Activated gamma-delta T cell (primary cell): ENCODE results near the gene SCN10A.

Source experiments
- DNase-seq: peaks from one replicate; lab custom pipeline; 2025; lab: John Stamatoyannopoulos, UW

Gene SCN10A

DNA sequence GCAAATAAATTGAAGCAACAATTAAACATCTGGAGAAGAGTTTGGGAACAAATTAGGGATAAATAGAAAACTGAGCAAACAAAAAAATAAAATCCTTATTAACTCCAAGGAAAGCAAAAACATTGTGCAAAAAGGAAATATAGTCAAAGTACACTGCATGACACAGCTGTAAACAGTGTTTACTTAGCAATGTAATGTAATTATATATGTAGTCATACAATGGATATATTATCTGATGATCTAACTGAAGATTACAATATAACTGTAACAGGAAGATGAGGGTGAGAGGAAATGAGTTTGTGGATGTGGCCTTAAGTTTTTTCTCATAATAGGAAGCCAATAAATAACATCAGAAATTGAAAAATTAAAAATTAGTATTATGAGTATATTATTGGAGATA is 42.5 kb downstream of the SCN10A start:
- no peak for DNase-seq

DNA sequence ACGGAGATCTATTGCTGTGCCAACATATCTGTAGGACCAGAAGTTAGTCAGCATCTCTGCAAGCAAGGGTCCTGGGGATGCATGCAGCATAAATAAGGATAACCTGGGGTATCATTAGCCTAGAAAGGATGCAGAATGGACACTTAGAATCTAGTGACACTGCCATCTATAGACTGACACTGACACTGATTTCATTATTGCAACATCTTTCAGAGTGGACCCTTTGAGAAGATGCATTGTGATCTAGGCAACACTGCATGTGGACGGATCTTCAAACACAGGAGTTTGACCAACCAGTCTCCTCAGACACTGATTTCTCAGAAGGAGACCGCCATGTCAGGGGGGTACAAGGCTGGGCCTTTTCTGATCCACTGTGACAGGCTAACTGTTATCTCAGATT is 52.4 kb downstream of the SCN10A start:
- DNase-seq = no peak

DNA sequence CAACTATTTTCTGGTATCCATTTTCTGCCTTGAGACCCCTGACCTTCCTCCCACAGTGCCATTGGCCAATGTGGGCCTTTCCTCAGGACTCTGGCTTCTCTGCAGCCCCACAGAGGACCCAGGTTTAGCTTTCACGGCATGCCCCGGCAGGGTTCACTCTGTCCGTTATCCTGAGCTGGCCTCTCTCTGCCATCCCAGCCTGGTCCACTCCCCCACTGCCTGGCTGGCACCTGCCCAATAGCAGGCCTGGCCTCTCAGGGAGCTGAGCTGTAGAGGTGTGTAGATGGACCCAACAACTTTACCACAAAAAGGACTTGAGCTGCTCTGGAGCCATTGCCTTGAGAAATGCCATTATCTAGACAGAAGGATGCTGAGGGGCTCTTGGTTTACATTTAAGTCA is 57.5 kb downstream of the SCN10A start:
- no peak for DNase-seq

DNA sequence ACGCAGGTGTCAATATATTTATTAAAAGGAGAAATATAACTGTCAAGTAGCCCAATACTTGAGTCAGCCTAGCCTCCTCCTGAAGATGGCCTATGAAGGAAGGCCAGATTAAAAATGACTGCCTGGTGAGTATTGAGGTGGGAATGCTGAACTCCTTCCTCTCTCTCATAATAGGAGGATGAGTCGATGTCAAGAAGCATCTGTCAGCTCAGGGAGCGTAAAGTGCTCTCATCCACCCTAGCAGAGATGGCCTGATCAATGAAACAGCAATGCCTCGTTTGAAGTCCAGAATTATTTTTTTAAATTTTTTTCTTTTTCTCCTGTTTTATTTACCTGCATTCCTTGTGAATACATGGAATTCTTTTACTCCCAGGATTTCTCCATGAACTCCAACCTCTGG is 58.3 kb downstream of the SCN10A start:
- no peak for DNase-seq

DNA sequence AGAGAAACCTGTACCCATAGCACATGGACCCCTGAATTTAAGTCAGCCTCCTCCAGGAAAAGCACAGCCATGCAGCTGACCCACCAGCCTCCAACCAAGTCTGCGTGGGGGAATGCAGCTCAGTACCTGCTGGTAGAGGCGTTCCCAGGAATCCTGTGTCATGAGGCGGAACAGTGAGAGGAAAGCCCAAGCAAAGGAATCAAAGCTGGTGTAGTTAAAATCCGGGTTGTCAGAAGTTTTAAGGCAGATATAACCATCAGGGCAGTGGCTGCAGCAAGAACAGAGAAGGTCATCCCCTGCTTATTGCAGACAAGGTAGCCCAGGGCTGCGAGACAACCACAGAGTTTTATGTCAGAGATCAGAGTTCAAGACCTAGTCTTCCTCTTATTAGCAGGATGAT is 59.1 kb downstream of the SCN10A start:
- no peak for DNase-seq

DNA sequence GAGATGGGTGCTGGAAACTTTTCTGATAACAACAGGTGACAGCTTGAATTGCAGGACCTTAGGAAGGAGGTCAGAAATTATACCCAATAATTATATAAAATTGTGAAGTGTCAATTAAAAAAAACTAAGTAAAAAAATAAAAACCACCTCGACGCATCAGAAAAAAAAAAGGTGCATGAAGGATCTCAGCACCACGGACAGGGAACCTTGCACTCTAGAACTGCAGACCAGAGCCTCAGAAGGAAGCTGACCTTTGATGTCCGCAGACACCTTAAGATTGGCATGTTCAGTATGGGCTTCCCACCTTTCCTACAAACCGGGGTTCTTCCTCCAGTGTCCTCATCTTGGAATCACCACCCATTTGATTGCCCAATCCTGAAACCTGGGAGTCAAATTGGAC is 60.9 kb downstream of the SCN10A start:
- no peak for DNase-seq

DNA sequence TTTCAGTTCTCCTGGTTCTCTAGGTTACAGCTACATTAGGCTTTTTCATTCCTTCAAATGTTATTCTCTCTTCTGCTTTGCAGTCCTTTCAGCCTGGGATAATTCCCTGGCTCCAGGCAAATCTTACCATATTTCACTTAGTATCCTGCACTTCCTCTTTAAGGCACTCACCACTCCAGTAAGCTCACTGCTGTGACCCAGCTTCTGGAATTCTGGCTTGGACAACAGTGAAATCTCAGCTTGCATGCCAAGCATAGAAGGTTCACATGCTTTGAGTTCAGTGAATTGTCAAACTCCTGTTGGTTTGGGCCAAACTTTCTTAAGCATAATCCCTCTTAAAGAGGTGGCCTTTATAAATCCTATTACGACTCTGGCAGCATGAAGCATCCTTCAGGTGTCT is 69.4 kb downstream of the SCN10A start:
- DNase-seq = no peak

DNA sequence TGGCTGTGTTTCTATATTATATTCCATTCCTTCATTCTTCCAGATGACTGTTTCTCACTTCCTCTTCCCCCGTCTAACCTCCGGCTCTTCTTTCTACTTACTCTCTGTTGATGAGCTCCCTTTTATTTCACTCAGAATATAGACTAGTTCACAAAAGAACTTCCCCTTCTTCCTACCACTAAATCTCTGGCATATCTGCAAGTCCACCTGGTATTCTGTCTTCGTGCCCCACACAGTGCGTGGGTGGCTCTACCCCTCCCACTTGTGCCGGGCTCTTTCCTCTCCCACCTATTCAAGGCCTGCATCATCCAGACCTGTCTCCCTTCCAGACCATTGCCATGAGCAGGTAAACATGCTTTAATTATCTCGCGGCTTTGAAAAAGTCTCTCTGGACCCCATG is 73.0 kb downstream of the SCN10A start:
- no peak for DNase-seq

DNA sequence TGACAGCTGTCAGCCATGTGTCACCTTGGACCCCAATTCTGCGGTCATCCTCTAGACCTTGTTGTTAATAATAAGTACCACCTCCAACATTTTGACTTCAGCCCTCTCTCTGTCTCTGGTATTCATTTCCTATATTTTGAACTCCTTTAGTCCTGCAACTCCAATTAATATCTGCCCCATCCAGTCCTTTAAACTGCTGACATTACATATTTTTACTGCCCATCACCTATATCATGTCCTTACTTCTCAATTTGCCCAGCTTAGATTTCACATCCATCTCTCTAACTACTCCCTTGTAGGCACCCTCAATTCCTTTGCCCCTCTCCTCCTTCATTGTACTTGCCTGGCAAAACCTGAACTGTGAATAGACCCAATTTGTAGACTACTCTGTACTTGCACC is 73.5 kb downstream of the SCN10A start:
- DNase-seq = no peak

DNA sequence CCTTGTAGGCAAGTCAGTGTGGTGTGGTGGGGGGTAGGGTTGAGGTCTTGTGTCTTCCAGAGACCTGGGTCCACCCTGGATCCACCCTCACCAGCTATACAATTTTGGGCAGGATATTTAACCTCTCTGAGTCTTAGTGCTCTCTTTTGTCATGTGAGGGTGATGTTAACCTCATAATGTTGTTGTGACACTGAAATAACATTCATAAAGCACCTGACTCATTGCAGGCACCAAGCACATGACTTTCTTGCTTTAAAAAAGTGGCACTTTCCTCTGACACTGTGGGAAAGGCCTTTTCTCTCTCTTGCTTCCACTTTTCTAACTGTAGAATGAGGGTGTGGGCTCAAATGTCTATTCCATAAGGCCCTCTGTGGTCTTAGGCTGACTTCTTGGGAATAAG is 75.5 kb downstream of the SCN10A start:
- no peak for DNase-seq

DNA sequence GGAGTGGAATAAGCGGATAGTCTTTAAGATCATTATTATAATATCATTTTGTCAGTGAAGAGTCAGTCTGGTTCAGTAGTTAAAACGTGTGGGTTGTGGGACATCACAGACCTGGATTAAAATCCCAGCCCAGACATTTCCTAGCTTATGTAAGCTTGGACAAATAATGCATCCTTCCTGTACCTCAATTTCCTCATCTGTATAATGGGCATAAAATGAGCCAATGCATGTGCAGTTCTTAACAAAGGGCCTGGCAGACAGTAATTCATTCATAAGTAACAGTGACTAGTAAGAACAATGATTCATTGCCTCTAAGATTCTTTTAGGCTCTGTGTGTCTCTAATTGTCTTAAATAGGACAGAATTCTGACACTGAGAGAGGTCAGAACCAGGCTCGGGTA is 76.1 kb downstream of the SCN10A start:
- DNase-seq = no peak

DNA sequence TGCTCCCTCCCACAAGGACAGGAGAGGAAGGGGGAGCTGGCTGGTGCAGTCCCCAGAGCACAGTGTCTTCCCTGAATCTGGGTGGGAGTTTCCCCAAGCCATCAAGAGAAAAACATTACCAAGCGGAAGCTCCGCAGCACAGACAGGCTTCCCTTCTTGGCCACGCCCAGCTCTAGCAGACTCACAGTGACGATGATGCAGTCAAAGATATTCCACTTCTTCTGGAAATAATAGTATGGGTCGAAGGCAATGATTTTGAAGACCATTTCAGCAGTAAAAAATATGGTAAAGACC is 76.7 kb downstream of the SCN10A start:
- no peak for DNase-seq

DNA sequence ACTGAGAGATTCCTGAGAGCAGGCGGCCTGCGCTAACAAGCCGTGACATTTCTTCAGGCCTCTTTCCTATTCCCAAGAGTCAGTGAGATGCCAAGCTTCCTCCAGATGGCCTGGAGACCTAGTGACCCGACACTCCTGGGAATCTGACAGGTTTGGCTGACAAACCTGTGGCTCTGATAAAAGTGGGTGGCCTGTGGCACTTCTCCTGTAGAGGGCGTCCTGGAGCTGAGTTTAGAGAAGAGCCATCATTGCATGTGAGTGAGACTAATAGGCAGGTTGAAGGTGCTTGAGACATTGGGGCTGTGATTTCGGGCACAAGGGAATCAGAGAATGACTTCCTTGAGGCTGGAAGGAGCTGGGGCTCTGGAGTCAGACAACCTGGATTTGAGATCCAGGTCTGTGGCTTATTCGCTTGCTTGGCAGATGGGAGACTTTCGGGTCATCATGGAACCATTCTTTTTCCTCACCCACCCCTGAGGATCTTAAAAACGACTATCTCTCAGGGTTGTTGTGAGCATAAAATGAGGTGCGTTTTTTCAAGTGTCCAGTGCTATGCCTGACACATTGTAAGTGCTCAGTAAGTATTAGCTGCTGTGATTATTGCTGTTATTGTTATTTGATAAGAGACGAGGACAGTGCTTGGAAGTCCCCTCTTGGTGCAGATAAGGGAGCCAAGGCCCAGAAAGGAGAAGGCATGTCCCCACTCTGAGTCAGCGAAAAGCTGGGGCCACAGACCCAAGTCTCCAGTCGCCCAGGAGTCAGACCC is 77.2 kb downstream of the SCN10A start:
- DNase-seq = no peak

DNA sequence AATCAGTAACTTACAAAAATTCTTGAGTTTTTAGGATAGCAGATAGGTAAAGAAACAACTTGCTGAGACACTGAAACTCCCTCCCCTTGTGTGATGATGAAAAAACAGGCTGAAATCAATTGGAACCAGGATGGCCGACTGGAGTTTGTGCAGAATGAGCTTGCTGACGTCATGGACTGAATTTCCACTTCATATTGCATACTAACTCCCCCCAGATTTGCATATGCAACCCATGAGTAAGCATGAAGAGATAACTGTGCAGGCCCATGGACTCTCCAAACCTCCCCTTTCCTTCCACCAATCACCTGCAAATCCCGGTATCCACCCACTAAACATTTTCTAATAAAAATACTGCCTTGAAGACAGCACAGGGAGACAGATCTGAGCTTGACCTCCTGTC is 84.5 kb downstream of the SCN10A start:
- DNase-seq = no peak

DNA sequence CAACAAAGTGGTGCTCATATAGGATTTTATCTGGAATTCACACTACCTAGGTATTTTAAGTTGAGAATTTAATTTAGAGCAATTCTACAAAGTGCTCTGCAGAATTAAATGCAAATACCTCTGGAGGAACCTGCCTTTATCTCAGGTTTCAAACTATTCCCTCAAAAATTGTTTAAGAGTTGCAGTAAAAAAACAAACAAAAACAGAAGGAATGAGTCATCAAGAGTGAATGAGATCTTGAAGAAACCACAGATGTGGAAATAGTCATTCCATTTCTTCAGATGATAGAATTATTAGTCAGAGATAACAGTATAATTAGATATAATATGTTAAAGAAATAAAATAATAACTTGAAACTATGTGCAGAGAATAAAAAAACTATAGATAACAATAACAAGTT is 85.7 kb downstream of the SCN10A start:
- no peak for DNase-seq

DNA sequence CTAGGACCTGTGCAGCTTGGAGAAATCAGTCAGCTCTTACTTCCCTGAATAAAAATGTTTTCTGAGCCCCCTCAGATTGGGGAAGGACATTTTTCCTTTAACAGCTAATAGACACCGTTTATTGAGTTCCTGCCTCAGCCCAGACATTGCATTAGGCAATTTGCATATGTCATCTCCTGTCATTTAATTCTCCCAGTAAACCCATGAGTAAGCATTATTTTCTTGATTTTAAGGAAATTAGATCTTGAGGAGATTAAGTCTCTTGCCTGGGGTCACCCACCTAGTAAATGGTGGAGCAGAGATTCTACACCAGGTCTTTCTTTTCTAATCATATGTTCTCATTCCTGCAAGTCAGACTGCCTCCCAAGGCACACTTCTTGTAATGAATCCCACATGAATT is 88.0 kb downstream of the SCN10A start:
- DNase-seq = no peak

DNA sequence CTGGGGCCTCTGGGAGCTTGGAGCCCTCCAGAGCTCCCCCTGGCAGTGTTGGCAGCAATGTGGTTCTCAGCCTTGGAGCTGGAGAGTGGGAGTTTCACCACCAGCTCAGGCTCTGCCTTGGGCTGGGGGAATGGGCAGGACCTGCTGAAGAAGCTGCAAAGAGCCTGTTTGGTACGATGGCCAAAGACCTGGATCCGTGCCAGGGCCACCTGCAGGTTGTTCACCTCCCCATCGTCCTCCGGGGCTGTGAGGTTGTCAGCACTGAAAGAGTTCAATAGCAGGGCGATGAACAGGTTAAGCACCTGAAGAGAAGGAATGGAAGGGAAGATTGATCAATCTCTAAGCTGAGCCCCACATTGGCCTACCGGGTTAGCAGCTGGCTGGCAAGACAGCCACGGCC is 89.3 kb downstream of the SCN10A start:
- DNase-seq = no peak

DNA sequence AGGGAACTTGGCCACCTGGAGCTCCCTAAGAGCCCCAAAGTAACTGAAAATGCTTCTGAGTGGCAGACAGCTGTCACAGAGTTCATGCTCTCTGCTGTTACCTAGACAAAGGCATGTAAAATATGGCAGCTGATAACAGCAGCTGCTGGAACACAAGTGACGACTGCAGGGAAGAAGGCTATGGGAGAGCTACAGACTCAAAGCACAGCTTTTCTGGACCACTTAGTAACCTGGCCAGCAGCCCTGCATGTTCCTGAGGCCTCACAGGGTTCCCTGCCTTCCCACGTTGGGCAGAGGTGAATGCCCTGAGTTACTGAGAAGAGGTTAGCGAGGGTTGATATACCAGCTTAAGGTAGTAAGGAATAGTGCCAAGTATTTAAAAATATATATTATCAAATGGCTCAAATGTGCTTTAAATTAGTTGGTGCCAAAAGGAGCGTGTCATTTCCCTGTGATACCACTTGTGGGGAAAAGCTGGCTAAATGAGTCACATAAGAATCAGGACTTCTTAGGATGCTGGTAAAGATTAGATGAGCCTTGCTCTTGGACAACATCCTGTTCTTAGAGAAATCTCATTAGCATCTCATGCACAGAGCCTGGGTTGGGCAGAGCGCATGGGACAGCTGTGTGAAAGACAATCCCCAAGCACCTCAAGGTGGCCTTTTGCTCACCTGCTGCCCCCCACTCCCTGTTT is 90.1 kb downstream of the SCN10A start:
- no peak for DNase-seq

DNA sequence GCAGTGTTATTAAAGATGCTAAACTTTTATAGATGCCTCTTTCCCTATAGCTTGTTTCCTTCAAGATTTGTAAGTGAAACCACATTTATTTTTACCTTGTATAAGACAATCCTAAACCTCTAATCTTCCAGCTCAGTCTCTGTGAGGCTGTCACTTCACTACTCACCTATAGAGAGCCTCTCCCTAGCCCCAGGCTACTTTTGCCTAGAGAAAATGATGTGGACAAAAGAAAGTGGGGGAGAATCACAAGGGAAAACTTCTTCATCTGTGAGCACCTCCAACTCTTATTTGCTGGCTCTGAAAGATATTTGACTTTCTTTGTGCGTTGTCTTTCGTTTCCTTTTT is 91.7 kb downstream of the SCN10A start:
- no peak for DNase-seq

DNA sequence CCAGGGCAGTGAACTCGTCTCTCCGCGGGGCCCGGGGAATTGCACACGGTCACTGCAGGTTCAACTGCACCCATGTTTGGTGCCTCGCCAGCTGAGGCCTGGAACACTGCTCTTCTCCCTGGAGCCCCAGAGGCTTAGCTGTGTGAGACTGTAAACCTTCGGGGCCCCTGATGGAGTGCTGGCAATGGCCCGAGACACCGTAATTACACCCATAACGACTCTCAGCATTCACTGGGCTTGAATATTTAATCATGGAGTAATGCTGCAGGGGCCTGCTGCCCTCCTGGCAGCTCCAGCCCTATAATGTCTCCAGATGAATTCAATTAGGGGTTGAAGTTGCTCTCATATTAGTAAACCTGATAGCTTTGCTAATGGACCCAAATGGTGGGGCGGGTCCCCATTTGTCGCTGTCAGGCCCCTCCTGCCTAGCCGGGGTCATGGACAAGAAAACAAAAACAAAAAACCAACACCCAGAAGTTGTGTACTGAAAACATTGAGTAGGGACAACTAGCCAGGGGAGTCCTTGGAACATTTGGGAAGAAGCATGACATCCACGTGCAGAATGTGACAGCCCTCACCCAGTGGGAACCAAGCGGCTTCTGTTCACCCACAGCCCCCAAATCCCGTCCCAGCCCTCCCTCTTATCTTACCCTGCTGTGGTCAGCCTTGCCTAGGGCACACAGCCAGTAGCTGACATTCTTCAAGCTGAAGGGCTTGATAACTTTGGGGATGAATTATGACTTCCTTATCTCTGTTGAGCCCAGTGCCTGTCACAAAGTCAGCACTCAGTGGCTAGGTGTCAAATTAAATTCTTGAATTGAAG is 92.2 kb downstream of the SCN10A start:
- DNase-seq = no peak

DNA sequence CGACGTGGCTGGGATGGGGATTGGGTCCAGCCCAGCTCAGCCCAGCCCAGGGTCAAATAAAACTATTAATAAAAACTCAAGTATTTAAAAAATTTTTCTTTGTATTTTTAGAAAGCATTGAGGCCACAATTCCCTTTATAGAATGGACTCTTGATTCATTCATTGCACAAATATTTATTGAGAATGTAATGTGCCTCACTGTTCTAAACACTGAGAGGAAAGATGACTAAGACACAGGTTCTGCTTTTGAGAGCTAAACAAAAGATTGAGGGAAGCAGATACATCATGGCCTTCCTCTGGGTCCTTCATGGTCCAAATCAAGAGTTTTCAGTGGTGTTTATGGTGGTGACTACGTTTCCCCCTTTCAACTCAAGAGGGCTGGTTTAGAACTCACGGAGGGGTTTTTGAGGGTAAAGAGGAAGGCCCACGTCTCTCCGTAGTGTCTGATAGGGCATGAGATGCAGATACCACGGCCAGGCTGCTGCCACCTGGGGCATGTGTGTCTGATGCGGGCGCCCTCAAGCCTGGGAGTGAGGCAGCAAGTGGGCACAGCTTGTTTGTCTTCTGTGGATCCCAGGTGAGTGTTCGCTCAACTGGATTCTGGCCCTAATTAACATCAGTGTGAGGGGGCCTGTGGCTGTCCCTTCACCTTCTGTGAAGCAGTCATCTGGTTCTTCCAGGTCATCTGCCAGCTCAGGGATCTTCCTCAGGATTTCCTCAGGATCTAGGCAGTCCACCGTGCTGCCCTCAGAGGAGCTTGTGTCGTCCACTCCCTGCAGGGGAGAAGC is 93.0 kb downstream of the SCN10A start:
- DNase-seq = no peak

DNA sequence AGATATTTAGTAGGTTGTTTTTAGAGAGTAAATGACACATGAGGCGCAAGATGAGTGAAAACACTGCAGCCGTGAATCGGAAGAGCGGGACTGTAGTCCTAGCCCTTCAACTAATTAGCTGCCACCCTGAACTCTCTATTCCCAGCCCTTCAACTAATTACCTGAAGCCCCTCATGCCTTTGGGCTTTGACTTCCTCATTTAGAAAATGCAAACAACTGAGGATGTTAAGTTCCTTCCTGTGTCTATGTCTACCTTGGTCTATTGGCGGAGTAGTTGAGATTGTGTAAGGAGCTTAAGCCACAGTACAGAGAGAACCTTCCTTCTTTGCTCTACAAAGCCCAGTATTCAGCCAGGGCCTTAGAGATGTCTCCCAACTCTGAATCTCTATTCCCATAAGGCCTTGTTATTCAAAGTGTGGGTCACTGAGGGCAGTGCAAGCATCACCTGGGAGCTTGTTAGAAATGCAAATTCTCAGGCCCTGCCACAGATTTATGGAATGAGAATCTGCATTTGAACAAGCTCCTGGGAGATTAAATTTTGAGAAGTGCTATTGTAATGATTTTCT is 94.7 kb downstream of the SCN10A start:
- DNase-seq = no peak
